ENCODE measurements around the gene ARHGAP23. TPM values are rescaled to one million over a fixed set of nuclear protein-coding genes. Genes with fewer than 3 reads are reported as not detected.

The ARHGAP23 gene
- total RNA-seq, 4 donors from 2014 or later: 13.0 to 40.8 (median 24.6) TPM

- Histone ChIP-seq H3K27me3 (peaks cover 4% of the 10 kb centered on the region), H3K9me3 (no peaks in the 10 kb centered on the region), H3K27ac (no peak overlapping the region), H3K4me3 (replicated peaks in 1 of 3) (no peak overlapping the region), H3K36me3 (no peaks in the 10 kb centered on the region), H3K4me1 (peaks cover 0 to 18% of the 10 kb centered on the region in 2 donors)
- TF ChIP-seq POLR2A (IDR thresholded peaks at IDR 0.05) (no peak), CTCF (IDR thresholded peaks at IDR 0.05) (no peak)
- DNase-seq: no peak
- WGBS, 2 donors: 77 to 88% methylated on average over 6 to 7 of the region's 7 CpGs
- intact Hi-C loops (cut with DNase I): no loop called here
These were observed 10.1 kb upstream of the ARHGAP23 start for GRCh38 chr17:38418062-38418692.

DNA sequence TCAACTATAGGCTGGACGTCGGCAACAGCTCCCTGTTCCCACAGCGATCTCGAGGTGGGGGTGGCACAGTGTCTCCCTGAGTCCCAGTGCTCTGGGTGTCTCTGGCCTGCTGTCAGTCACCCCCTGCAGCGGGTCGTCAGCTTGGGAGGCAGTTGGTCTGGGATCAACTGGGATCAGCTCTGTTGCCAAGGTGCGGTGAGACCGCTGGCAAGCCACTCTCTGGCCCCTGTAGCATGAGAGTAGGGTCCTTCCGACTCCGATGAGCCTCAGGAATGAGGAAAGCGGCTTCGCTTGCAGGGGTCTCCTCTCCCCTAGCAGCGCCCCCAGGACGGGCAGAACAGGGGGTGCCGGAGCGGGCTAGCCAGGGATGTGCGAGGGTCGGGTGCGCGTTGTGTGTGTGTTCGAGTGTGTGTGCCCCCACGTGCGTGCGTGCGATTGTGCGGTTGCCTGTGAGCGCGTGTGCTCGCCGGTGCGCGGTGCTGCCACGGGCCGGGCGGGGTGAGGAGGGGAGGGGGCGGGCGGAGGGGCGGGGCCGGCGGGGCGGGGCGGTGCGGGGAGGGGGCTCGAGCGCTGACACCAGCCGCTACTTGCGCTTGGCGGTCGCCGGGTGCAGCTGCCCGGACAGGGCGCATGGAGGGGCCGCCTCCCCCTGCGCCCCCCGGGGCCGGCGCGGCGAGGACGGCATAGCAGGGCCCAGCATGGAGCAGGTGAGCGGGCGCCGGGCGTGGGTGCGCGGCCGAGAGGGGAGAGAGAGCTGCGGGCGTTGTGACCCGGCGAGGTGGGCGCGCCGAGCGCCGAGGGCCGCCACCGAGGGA, 9.4 kb upstream of the ARHGAP23 start:
- intact Hi-C loops (cut with DNase I): no loop called here

DNA sequence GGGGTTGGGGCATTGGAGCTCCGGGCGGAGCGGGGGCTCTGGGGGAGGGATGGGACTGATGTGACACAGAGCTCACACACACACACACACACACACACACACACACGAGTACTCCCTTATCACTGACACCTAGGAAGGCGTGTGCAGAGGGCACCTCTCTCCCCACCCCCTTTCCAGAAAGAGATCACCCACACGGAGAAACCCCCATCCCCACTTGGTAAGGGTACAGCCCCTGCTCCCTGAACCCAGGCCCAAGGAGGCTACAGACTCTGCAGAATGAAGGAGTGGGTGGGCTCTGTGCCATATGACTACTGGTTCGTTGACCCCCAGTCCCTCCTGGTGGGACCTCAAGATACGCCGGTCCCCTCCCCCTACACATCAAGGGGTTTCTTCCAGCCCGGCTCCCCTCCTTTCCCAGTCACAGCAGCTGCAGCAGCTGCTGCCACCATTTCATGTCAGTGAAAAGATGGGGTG, 8.7 kb upstream of the ARHGAP23 start:
- peaks cover 0 to 17% of the 10 kb centered on the region in 2 donors for H3K4me1 ChIP-seq
- intact Hi-C loops (cut with DNase I): no loop called here
- no peak overlapping the region for H3K27ac ChIP-seq
- TF ChIP-seq POLR2A (IDR thresholded peaks at IDR 0.05) (no peak), CTCF (IDR thresholded peaks at IDR 0.05) (no peak)
- H3K4me3 ChIP-seq (replicated peaks in 1 of 3): peak overlapping the region in 1 of 3 donors; percentile 17
- no peaks in the 10 kb centered on the region for H3K36me3 ChIP-seq
- DNase-seq: no peak
- no peaks in the 10 kb centered on the region for H3K9me3 ChIP-seq
- peaks cover 4% of the 10 kb centered on the region for H3K27me3 ChIP-seq
- WGBS, 2 donors: 11 to 16% methylated on average over 7 to 8 of the region's 10 CpGs

More for the DNA sequence above, 9.4 kb upstream of the ARHGAP23 start:
- H3K9me3 ChIP-seq: no peaks in the 10 kb centered on the region
- H3K27me3 ChIP-seq: peaks cover 4% of the 10 kb centered on the region
- peaks cover 0 to 18% of the 10 kb centered on the region in 2 donors for H3K4me1 ChIP-seq
- DNase-seq: no peak
- 23 to 45% methylated on average over 4 to 6 of the region's 78 CpGs for WGBS, 2 donors
- TF ChIP-seq POLR2A (IDR thresholded peaks at IDR 0.05): no peak
- TF ChIP-seq CTCF (IDR thresholded peaks at IDR 0.05): no peak
- H3K4me3 ChIP-seq (replicated peaks in 1 of 3): peak overlapping the region in 1 of 3 donors; percentile 17
- H3K27ac ChIP-seq: no peak overlapping the region
- no peaks in the 10 kb centered on the region for H3K36me3 ChIP-seq

- intact Hi-C loops (cut with DNase I): loop anchor here (10.0 kb wide), 2 partner anchors 54 to 164 kb away; no protein-coding TSS in a partner anchor
- Histone ChIP-seq H3K4me3 (replicated peaks in 1 of 3) (no peak overlapping the region), H3K36me3 (no peaks in the 10 kb centered on the region), H3K27ac (no peak overlapping the region), H3K27me3 (peaks cover 4% of the 10 kb centered on the region), H3K9me3 (no peaks in the 10 kb centered on the region), H3K4me1 (peaks cover 0 to 11% of the 10 kb centered on the region in 2 donors)
- TF ChIP-seq CTCF (IDR thresholded peaks at IDR 0.05) (no peak), POLR2A (IDR thresholded peaks at IDR 0.05) (no peak)
- 83 to 85% methylated on average over 6 of the region's 6 CpGs for whole genome bisulfite sequencing, 2 donors
- no peak for DNase-seq
These were observed 7.7 kb upstream of the ARHGAP23 start for GRCh38 chr17:38420518-38420917.

Measured in thyroid gland (tissue), 4 donors.